Type B pancreatic cell (in vitro differentiated cells): ENCODE data around the gene KCNJ16. TPM values are rescaled to one million over a fixed set of nuclear protein-coding genes. Genes with fewer than 3 reads are reported as not detected.

Experiments used
- DNase-seq: peaks from one replicate; pipeline ENCODE4 v3.0.0; 2021; ENCODE audit warnings: mixed read lengths; ENCODE audit not compliant: unreplicated experiment; ENCODE audit errors: extremely low spot score
- H3K27ac Mint-ChIP-seq: 2 replicates; pipeline ENCODE4 v1.8.0; 2021; ENCODE audit warnings: mild to moderate bottlenecking, mixed read lengths
- H3K27me3 Mint-ChIP-seq: 2 replicates; pipeline ENCODE4 v1.8.0; 2021; ENCODE audit warnings: mixed read lengths
- H3K36me3 Mint-ChIP-seq: 2 replicates; pipeline ENCODE4 v1.8.0; 2021; ENCODE audit warnings: mixed read lengths
- H3K4me1 Mint-ChIP-seq: one replicate; pipeline ENCODE4 v1.8.0; 2021; ENCODE audit warnings: mixed read lengths; ENCODE audit not compliant: unreplicated experiment
- H3K4me3 Mint-ChIP-seq: 2 replicates; pipeline ENCODE4 v1.8.0; 2021; ENCODE audit warnings: mild to moderate bottlenecking, mixed read lengths
- H3K9me3 Mint-ChIP-seq: 2 replicates; pipeline ENCODE4 v1.8.0; 2021; ENCODE audit warnings: mixed read lengths
- total RNA-seq: library from RNA; stranded (reverse); gene quantifications from 2 replicates; pipeline ENCODE4 v1.2.1, GENCODE V29; 2021; ENCODE audit warnings: low replicate concordance
- TF ChIP-seq, protein P1 (sequence below): fragments of 200-600 bp; sonication (generic); conservative IDR thresholded peaks from 2 replicates; pipeline ENCODE4 v1.5.0; 2021; ENCODE audit warnings: antibody characterized with exemption, mild to moderate bottlenecking

Gene KCNJ16
- total RNA-seq, 1 donor from 2014 or later, result 13.5 TPM

DNA sequence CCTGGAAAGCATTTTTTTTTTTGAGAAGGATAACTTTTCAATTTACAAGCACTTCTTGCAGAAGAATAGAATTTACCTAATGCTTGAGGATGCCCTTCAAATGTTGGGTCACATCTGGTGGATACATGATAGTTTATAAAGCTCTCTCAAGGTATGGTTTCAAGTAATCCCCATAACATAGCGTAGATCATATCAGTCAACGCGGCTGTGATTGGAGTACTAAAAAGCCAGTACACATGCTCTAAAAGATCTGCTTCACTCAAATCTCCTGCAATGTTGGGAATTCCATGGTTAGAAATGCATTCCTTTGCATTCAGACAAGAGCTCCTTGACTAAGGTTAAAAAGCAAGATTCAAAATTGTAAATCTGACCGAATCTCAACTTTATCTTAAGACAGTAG lies 3.9 kb upstream of the KCNJ16 start:
- no peak for DNase-seq
- H3K27me3 Mint-ChIP-seq, result no peaks in the 10 kb centered on the region
- H3K27ac Mint-ChIP-seq, result no peak overlapping the region
- no peak overlapping the region for H3K4me3 Mint-ChIP-seq
- TF ChIP-seq, protein P1, sequence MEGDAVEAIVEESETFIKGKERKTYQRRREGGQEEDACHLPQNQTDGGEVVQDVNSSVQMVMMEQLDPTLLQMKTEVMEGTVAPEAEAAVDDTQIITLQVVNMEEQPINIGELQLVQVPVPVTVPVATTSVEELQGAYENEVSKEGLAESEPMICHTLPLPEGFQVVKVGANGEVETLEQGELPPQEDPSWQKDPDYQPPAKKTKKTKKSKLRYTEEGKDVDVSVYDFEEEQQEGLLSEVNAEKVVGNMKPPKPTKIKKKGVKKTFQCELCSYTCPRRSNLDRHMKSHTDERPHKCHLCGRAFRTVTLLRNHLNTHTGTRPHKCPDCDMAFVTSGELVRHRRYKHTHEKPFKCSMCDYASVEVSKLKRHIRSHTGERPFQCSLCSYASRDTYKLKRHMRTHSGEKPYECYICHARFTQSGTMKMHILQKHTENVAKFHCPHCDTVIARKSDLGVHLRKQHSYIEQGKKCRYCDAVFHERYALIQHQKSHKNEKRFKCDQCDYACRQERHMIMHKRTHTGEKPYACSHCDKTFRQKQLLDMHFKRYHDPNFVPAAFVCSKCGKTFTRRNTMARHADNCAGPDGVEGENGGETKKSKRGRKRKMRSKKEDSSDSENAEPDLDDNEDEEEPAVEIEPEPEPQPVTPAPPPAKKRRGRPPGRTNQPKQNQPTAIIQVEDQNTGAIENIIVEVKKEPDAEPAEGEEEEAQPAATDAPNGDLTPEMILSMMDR, result no peak
- H3K36me3 Mint-ChIP-seq, result no peaks in the 10 kb centered on the region
- H3K9me3 Mint-ChIP-seq, result peaks cover 14% of the 10 kb centered on the region
- peaks cover 48% of the 10 kb centered on the region for H3K4me1 Mint-ChIP-seq

DNA sequence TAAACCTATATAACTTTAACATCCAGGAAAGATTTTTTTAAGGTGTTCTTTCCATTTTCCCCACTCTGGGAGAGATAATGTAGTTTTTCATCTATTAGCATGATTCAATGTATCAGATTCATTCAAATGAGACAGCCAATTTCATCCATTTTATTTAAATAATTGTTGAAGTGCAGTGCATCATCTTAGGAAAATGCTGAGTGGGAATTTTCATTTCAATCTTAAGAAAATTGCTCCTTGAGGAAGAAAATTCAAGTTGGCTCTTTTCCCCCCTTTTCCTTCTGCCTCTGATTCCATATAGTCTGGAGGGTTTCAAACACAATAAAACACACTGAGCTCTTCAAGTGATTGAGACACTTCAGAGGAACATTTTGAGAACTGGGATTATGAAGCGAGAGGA lies 3.4 kb upstream of the KCNJ16 start:
- no peaks in the 10 kb centered on the region for H3K36me3 Mint-ChIP-seq
- peaks cover 50% of the 10 kb centered on the region for H3K4me1 Mint-ChIP-seq
- peaks cover 14% of the 10 kb centered on the region for H3K9me3 Mint-ChIP-seq
- H3K4me3 Mint-ChIP-seq, result no peak overlapping the region
- no peak overlapping the region for H3K27ac Mint-ChIP-seq
- H3K27me3 Mint-ChIP-seq, result no peaks in the 10 kb centered on the region
- DNase-seq, result no peak
- TF ChIP-seq, protein P1, result no peak

DNA sequence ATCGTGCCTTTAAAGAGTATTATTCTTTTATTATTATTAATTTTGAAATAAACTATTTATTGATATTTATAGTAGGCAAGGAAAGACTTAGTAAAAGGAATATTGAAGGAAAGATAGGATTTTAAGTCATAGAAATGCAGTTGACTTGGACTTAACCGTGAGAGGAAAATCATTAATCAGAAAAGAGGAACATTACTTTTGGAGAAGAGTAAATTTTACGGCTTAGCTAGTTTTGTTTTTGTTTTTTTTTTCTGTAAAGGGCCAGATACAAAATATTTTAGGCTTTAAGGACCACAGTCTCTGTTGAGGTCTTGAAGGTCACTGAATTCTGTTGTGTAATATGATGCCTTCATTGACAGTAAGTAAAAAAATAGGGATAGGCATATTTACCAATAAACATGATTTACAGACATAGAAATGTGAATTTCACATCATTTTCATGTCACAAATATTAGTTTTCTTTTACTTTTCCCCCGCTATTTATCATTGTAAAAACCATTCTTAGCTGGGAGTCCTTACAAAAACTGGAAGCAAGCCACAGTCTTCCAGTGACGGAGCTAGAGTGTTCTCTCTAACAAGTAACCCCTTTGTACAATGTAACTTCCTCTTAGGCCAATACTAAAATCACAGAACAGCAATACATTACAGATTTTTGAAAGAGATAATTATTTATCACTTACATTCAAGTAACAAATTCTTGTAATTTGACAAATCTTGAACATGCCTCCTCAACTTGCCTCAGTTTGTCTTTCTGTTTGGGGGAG lies 2.3 kb upstream of the KCNJ16 start:
- peak overlapping the region; percentile 11 for H3K4me3 Mint-ChIP-seq
- no peaks in the 10 kb centered on the region for H3K27me3 Mint-ChIP-seq
- TF ChIP-seq, protein P1, result no peak
- no peak for DNase-seq
- peak overlapping the region; percentile 63 for H3K27ac Mint-ChIP-seq
- peaks cover 46% of the 10 kb centered on the region for H3K4me1 Mint-ChIP-seq
- no peaks in the 10 kb centered on the region for H3K36me3 Mint-ChIP-seq
- peaks cover 9% of the 10 kb centered on the region for H3K9me3 Mint-ChIP-seq

DNA sequence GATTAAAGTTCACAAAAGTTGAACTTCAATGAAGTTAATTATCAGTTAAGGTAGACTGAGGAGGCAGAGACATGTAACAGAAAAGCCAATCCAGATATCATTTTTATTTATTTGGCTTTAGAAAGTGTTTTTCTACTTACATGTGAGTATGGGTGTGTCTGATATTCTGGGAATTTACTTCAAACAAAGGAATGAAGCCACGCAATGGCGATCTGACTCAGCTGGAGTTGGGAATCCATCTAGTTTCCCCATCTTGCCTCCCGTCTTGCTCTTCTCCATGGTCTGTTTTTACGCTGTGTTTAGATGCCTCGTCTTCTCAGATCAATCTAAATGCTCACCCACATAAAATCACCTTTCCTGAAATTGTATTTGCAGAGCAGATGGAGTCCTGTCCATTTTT lies 1.7 kb upstream of the KCNJ16 start:
- Mint-ChIP-seq H3K36me3 (no peaks in the 10 kb centered on the region), H3K4me1 (peaks cover 46% of the 10 kb centered on the region), H3K9me3 (peaks cover 9% of the 10 kb centered on the region), H3K27ac (peak overlapping the region; percentile 63), H3K4me3 (peak overlapping the region; percentile 8), H3K27me3 (no peaks in the 10 kb centered on the region)
- no peak for DNase-seq
- TF ChIP-seq, protein P1, result no peak

DNA sequence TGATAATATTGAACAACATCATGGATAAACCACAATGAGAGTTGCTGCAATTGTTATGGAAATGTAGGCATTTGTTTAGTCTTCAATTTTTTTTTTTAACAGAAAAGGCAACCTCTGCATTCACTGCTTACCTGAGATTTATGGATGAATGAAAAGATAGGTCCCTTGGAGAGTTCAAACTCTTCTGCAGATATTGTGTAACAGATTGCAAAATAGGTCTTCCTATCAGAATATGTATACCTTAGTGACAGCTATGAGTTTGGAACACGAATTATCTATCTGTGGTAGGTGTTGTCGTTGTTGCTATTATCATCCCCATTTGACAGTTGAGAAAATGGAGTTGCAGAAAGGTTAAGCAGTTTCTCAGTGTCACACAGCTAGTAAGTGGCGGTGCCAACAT lies 1.2 kb upstream of the KCNJ16 start:
- Mint-ChIP-seq H3K4me1 (peaks cover 48% of the 10 kb centered on the region), H3K36me3 (no peaks in the 10 kb centered on the region), H3K27me3 (no peaks in the 10 kb centered on the region), H3K27ac (peak overlapping the region; percentile 63), H3K9me3 (peaks cover 9% of the 10 kb centered on the region), H3K4me3 (peak overlapping the region; percentile 8)
- no peak for DNase-seq
- TF ChIP-seq, protein P1, result no peak
